MCF 10A (cell line): ENCODE results near the gene MMP17. TPM values are rescaled to one million over a fixed set of nuclear protein-coding genes. Genes with fewer than 3 reads are reported as not detected.

ENCODE experiments used
- Bru-seq: library from RNA; stranded (reverse); fragments of 400-500 nt; gene quantifications from one replicate; lab custom pipeline; 2021; lab: Mats Ljungman, UMichigan
- BruChase-seq, 2 experiments: library from RNA; stranded (reverse); fragments of 400-500 nt; gene quantifications; one replicate each; lab custom pipeline; 2021; lab: Mats Ljungman, UMichigan
- BruUV-seq: library from RNA; stranded (reverse); fragments of 400-500 nt; replicated peaks from 2 replicates; lab custom pipeline; 2021; lab: Mats Ljungman, UMichigan
- CTCF ChIA-PET: fragments of 300-600 bp; sonication (Branson Sonifier 250); formaldehyde crosslinking; extraction: SDS; loops from one replicate; lab custom pipeline; 2021; ENCODE audit warnings: antibody characterized with exemption, inconsistent platforms; lab: Yijun Ruan, JAX
- POLR2A ChIA-PET: fragments of 300-600, 350-650 bp; sonication (Branson Sonifier 250); formaldehyde crosslinking; extraction: SDS; loops from one replicate; lab custom pipeline; 2020; ENCODE audit warnings: antibody characterized with exemption, inconsistent platforms; lab: Yijun Ruan, JAX
- DNase-seq: peaks from one replicate; pipeline ENCODE4 v3.0.0-alpha.2; 2018; ENCODE audit not compliant: unreplicated experiment
- H3K27ac Mint-ChIP-seq: one replicate; pipeline ENCODE4 v1.8.0; 2022; ENCODE audit warnings: mild to moderate bottlenecking, low read depth, mixed read lengths; ENCODE audit not compliant: unreplicated experiment
- H3K27me3 Mint-ChIP-seq: one replicate; pipeline ENCODE4 v1.8.0; 2022; ENCODE audit warnings: mixed read lengths; ENCODE audit not compliant: insufficient read depth, unreplicated experiment
- H3K36me3 Mint-ChIP-seq: one replicate; pipeline ENCODE4 v1.8.0; 2022; ENCODE audit warnings: mild to moderate bottlenecking, moderate library complexity, mixed read lengths; ENCODE audit not compliant: insufficient read depth, unreplicated experiment
- H3K4me1 Mint-ChIP-seq: one replicate; pipeline ENCODE4 v1.8.0; 2022; ENCODE audit warnings: mixed read lengths; ENCODE audit not compliant: insufficient read depth, unreplicated experiment
- H3K4me3 Mint-ChIP-seq: one replicate; pipeline ENCODE4 v1.8.0; 2022; ENCODE audit warnings: mild to moderate bottlenecking, moderate library complexity, mixed read lengths; ENCODE audit not compliant: unreplicated experiment
- H3K9me3 Mint-ChIP-seq: one replicate; pipeline ENCODE4 v1.8.0; 2022; ENCODE audit warnings: mixed read lengths; ENCODE audit not compliant: unreplicated experiment
- intact Hi-C: fragments of 100-400 bp; cut with micrococcal nuclease; formaldehyde crosslinking; loops from 2 replicates; pipeline ENCODE4 v1.14.1; 2022
- long read RNA-seq: library from polyadenylated mRNA; stranded (forward); transcript quantifications from one replicate; pipeline ENCODE4 v2.0.0, GENCODE V29; 2022
- total RNA-seq: library from RNA; stranded (reverse); gene quantifications from 2 replicates; pipeline ENCODE4 v1.2.3, GENCODE V29; 2022
- TF ChIP-seq, protein P1 (sequence below): fragments of 200-600 bp; IDR thresholded peaks from one replicate; pipeline ENCODE4 v1.8.0; 2022; ENCODE audit warnings: antibody characterized with exemption, mild to moderate bottlenecking; ENCODE audit not compliant: unreplicated experiment

The MMP17 gene
- 4.3 and 5.4 TPM in 2 replicates for total RNA-seq
- Bru-seq, nascent RNA: percentile 28 among the genes with signal in this experiment
- BruChase-seq, experiment 1, labeled RNA remaining after a 6-hour chase: percentile 31 among the genes with signal in this experiment
- percentile 27 among the genes with signal in this experiment for BruChase-seq, experiment 2, labeled RNA remaining after a 2-hour chase
- long read RNA-seq, partial matches to known transcripts: 0 of 10 reads
- long read RNA-seq, other reads (novel, unspliced or antisense): 6 of 10 reads

DNA sequence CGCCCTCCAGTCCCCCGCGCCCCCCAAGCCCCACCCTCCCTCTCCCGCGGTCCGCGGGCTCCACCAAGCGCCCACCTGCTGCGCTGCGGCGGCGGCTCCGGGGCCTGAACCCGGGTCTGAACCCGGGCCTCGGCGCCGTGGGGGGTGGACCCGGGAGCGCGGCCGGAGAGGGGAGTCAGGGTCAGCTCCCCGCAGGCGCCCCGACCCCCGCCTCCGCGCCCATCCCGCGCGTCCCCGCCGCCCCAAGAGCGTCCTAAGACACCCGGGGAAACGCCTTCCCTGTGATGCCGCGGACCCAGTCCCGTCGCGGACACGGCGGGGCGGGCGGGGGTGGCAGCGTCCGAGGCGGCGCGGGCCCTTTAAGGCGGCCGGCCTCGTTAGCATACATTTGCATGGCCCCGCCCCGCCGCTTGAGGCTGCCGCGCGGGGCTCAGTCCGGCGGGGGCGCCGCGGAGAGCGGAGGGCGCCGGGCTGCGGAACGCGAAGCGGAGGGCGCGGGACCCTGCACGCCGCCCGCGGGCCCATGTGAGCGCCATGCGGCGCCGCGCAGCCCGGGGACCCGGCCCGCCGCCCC is at the start of gene MMP17:
MMP17 (plus strand) TSS at position 433 of the 574 bp plus-strand sequence; CDS start at position 535, 102 bp downstream.
- intact Hi-C loops: no loop called here
- H3K36me3 Mint-ChIP-seq: no peaks in the 10 kb centered on the region
- no peaks in the 10 kb centered on the region for H3K27me3 Mint-ChIP-seq
- ChIA-PET CTCF (interaction anchor here (0.6 to 1.4 kb wide), 4 partner anchors 14 to 195 kb away, joined by 3 to 5 read pairs (median 3); no protein-coding TSS in a partner anchor), POLR2A (interaction anchor here (0.7 kb wide), 1 partner anchor 9 kb away, joined by 3 read pairs; no protein-coding TSS in a partner anchor)
- no peak within 1 kb of the TSS for H3K27ac Mint-ChIP-seq
- peak; percentile 54 for DNase-seq
- TF ChIP-seq, protein P1, sequence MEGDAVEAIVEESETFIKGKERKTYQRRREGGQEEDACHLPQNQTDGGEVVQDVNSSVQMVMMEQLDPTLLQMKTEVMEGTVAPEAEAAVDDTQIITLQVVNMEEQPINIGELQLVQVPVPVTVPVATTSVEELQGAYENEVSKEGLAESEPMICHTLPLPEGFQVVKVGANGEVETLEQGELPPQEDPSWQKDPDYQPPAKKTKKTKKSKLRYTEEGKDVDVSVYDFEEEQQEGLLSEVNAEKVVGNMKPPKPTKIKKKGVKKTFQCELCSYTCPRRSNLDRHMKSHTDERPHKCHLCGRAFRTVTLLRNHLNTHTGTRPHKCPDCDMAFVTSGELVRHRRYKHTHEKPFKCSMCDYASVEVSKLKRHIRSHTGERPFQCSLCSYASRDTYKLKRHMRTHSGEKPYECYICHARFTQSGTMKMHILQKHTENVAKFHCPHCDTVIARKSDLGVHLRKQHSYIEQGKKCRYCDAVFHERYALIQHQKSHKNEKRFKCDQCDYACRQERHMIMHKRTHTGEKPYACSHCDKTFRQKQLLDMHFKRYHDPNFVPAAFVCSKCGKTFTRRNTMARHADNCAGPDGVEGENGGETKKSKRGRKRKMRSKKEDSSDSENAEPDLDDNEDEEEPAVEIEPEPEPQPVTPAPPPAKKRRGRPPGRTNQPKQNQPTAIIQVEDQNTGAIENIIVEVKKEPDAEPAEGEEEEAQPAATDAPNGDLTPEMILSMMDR: peak; percentile 28
- H3K9me3 Mint-ChIP-seq: no peaks in the 10 kb centered on the region
- peaks cover 13% of the 10 kb centered on the region for H3K4me1 Mint-ChIP-seq
- H3K4me3 Mint-ChIP-seq: peak within 1 kb of the TSS; percentile 75
- BruUV-seq: no TSS peak

- no peaks in the 10 kb centered on the region for H3K9me3 Mint-ChIP-seq
- POLR2A ChIA-PET: no interaction called here
- H3K27ac Mint-ChIP-seq: no peak overlapping the region
- H3K36me3 Mint-ChIP-seq: peaks cover 73% of the 10 kb centered on the region
- intact Hi-C loops: no loop called here
- peaks cover 2% of the 10 kb centered on the region for H3K4me1 Mint-ChIP-seq
- BruUV-seq: no TSS peak
- CTCF ChIA-PET: no interaction called here
- no peak overlapping the region for H3K4me3 Mint-ChIP-seq
- DNase-seq: no peak
- H3K27me3 Mint-ChIP-seq: no peaks in the 10 kb centered on the region
- TF ChIP-seq, protein P1: no peak
These were observed 49.2 kb upstream of the MMP17 start for GRCh38 chr12:131779027-131779426.

GRCh38 chr12:131782061-131782460 is 46.1 kb upstream of the MMP17 start:
- H3K36me3 Mint-ChIP-seq: peaks cover 72% of the 10 kb centered on the region
- ChIA-PET CTCF (no interaction called here), POLR2A (no interaction called here)
- H3K4me1 Mint-ChIP-seq: peaks cover 6% of the 10 kb centered on the region
- DNase-seq: no peak
- no TSS peak for BruUV-seq
- H3K27me3 Mint-ChIP-seq: no peaks in the 10 kb centered on the region
- no peak overlapping the region for H3K4me3 Mint-ChIP-seq
- TF ChIP-seq, protein P1: no peak
- H3K27ac Mint-ChIP-seq: no peak overlapping the region
- intact Hi-C loops: no loop called here
- H3K9me3 Mint-ChIP-seq: no peaks in the 10 kb centered on the region

GRCh38 chr12:131783915-131784541 is 44.2 kb upstream of the MMP17 start:
- DNase-seq: peak; percentile 76
- Mint-ChIP-seq H3K27me3 (no peaks in the 10 kb centered on the region), H3K4me1 (peaks cover 6% of the 10 kb centered on the region), H3K27ac (peak overlapping the region; percentile 62), H3K9me3 (no peaks in the 10 kb centered on the region), H3K36me3 (peaks cover 73% of the 10 kb centered on the region), H3K4me3 (peak overlapping the region; percentile 53)
- POLR2A ChIA-PET: interaction anchor here (0.7 to 1.1 kb wide), 3 partner anchors 12 to 644 kb away, joined by 3 read pairs; no protein-coding TSS in a partner anchor
- no TSS peak for BruUV-seq
- intact Hi-C loops: no loop called here
- CTCF ChIA-PET: interaction anchor here (0.6 to 1.1 kb wide), 3 partner anchors 11 to 673 kb away, joined by 3 to 4 read pairs (median 3); no protein-coding TSS in a partner anchor
- TF ChIP-seq, protein P1: no peak
